ENCODE results near the gene WFIKKN1.
A peak's percentile ranks its signal among the peaks of the same experiment; 100 is the strongest.

The WFIKKN1 gene

GRCh38 chr16:638034-638543 lies 7.3 kb downstream of the WFIKKN1 start:
- no peak for DNase-seq

GRCh38 chr16:638836-639235 lies 8.1 kb downstream of the WFIKKN1 start:
- DNase-seq = no peak

- no peak for DNase-seq
Observed at GRCh38 chr16:640614-641013, 9.8 kb downstream of the WFIKKN1 start.

GRCh38 chr16:641326-642188 lies 10.8 kb downstream of the WFIKKN1 start, which contains the start of gene MCRIP2:
TSS of gene MCRIP2 (plus strand) at chr16:641828. CDS start at chr16:641992, 164 bp downstream.
- peak; percentile 84 for DNase-seq

- peak; percentile 44 for DNase-seq
Observed at GRCh38 chr16:642189-643049, 11.6 kb downstream of the WFIKKN1 start.

GRCh38 chr16:643050-643368 lies 12.2 kb downstream of the WFIKKN1 start:
- DNase-seq = no peak

- DNase-seq = no peak
Observed at GRCh38 chr16:644556-644955, 13.8 kb downstream of the WFIKKN1 start.

- no peak for DNase-seq
Observed at GRCh38 chr16:645852-646678, 15.3 kb downstream of the WFIKKN1 start.

- no peak for DNase-seq
Observed at GRCh38 chr16:646679-647172, 15.9 kb downstream of the WFIKKN1 start.

- no peak for DNase-seq
Observed at GRCh38 chr16:647173-647902, 16.6 kb downstream of the WFIKKN1 start.

GRCh38 chr16:648071-648780 lies 17.4 kb downstream of the WFIKKN1 start:
- DNase-seq = peak; percentile 70

- peak; percentile 96 for DNase-seq
Observed at GRCh38 chr16:648781-649589, 18.2 kb downstream of the WFIKKN1 start, which contains the start of gene WDR90. TSS of gene WDR90 (plus strand) at chr16:649365. CDS start at chr16:649417, 52 bp downstream.

GRCh38 chr16:649631-650030 lies 18.8 kb downstream of the WFIKKN1 start:
- DNase-seq = peak; percentile 30

- DNase-seq = no peak
Observed at GRCh38 chr16:651844-652243, 21.1 kb downstream of the WFIKKN1 start.

GRCh38 chr16:652454-653305 lies 21.9 kb downstream of the WFIKKN1 start:
- no peak for DNase-seq

GRCh38 chr16:654034-654433 lies 23.2 kb downstream of the WFIKKN1 start:
- DNase-seq = no peak

- no peak for DNase-seq
Observed at GRCh38 chr16:657487-657886, 26.7 kb downstream of the WFIKKN1 start.

GRCh38 chr16:658679-659571 lies 28.1 kb downstream of the WFIKKN1 start:
- DNase-seq = no peak
